K562 (cell line): ENCODE results near the gene GBP1. TPM values are rescaled to one million over a fixed set of nuclear protein-coding genes. Genes with fewer than 3 reads are reported as not detected.

Source experiments
- ATAC-seq: fragments of 200-7000 bp; cut with Tn5 transposase; 3 replicates; pipeline ENCODE4 v1.9.1; 2020; ENCODE audit warnings: moderate library complexity
- BruUV-seq: library from RNA; stranded (reverse); fragments of 400-500 nt; replicated peaks from 2 replicates; lab custom pipeline; 2021; lab: Mats Ljungman, UMichigan
- CTCF ChIA-PET: fragments of 300-600 bp; formaldehyde crosslinking; extraction: SDS; loops from one replicate; lab custom pipeline; 2021; ENCODE audit warnings: low intra/inter-chr PET ratio; lab: Yijun Ruan, JAX
- POLR2A ChIA-PET: fragments of 300-600, 350-650 bp; sonication (Branson Sonifier 250); formaldehyde crosslinking; extraction: SDS; loops from one replicate; lab custom pipeline; 2021; ENCODE audit warnings: antibody characterized with exemption, inconsistent platforms; lab: Yijun Ruan, JAX
- DNase-seq, 4 experiments: peaks; one replicate each; pipeline versions ENCODE4 v3.0.0 to v3.0.0-alpha.2; 2011 to 2018; ENCODE audit warnings: low spot score in 3 of 4, mixed read lengths in 3 of 4; ENCODE audit errors: extremely low read depth in 1 of 4
- FAIRE-seq: peaks from 2 replicates; lab custom pipeline; 2011; peaks lifted over from hg19 to GRCh38; lab: Jason Lieb, UNC
- H2AFZ ChIP-seq: 2 replicates; pipeline ENCODE4 v1.6.0; 2011; ENCODE audit warnings: low read depth, low read length, control low read depth, inconsistent platforms
- H3K27ac ChIP-seq: fragments of 200-600 bp; 3 replicates; pipeline ENCODE4 v1.8.0; 2011; ENCODE audit warnings: low read depth, mild to moderate bottlenecking, control low read depth, inconsistent platforms, low read length, moderate library complexity, mixed read lengths; ENCODE audit errors: extremely low read depth
- H3K27me3 ChIP-seq, 2 experiments: fragments of 300-600 bp in 1 of 2; 2 replicates in 1 of 2; 3 replicates in 1 of 2; pipeline versions ENCODE4 v1.6.0 to v1.8.0; 2011; ENCODE audit warnings: inconsistent platforms in 2 of 2, low read length in 2 of 2, mild to moderate bottlenecking in 1 of 2, mixed read lengths in 1 of 2, moderate library complexity in 1 of 2; ENCODE audit not compliant: control insufficient read depth in 2 of 2, insufficient read depth in 2 of 2
- H3K36me3 ChIP-seq: fragments of 300-600 bp; 3 replicates; pipeline ENCODE4 v1.8.0; 2011; ENCODE audit warnings: mild to moderate bottlenecking, low read length, inconsistent platforms; ENCODE audit not compliant: control insufficient read depth, insufficient read depth
- H3K4me1 ChIP-seq, 2 experiments: fragments of 200-600 bp in 1 of 2; replicated peaks in 1 of 2; 2 replicates in 1 of 2; 3 replicates in 1 of 2; pipeline versions ENCODE4 v1.5.1 to v1.8.0; 2011; ENCODE audit warnings: inconsistent platforms in 2 of 2, low read length in 2 of 2, mild to moderate bottlenecking in 1 of 2, mixed read lengths in 1 of 2, moderate library complexity in 1 of 2; ENCODE audit not compliant: control insufficient read depth in 2 of 2, insufficient read depth in 2 of 2
- H3K4me2 ChIP-seq: 2 replicates; pipeline ENCODE4 v1.6.1; 2011; ENCODE audit warnings: low read length, control low read depth, inconsistent platforms, mixed read lengths; ENCODE audit not compliant: insufficient read depth
- H3K4me3 ChIP-seq: fragments of 200-600 bp; sonication (generic), shearing (Covaris generic); 2 replicates; pipeline ENCODE4 v1.5.1; 2016; ENCODE audit warnings: control low read depth, inconsistent platforms
- H3K79me2 ChIP-seq: fragments of 200-600 bp; 3 replicates; pipeline ENCODE4 v1.8.0; 2011; ENCODE audit warnings: low read length, inconsistent platforms; ENCODE audit not compliant: control insufficient read depth, insufficient read depth
- H3K9ac ChIP-seq, 2 experiments: 2 replicates each; pipeline versions ENCODE4 v1.6.0 to v1.6.1; 2011; ENCODE audit warnings: low read depth in 2 of 2, low read length in 2 of 2, control low read depth in 1 of 2, inconsistent platforms in 1 of 2, mild to moderate bottlenecking in 1 of 2, mixed read lengths in 1 of 2; ENCODE audit not compliant: insufficient read depth in 1 of 2
- H3K9me1 ChIP-seq: one replicate; pipeline ENCODE4 v1.6.0; 2011; ENCODE audit warnings: inconsistent platforms, mild to moderate bottlenecking, low read length, moderate library complexity; ENCODE audit not compliant: control insufficient read depth, insufficient read depth
- H3K9me3 ChIP-seq: replicated peaks from 2 replicates; pipeline ENCODE4 v1.5.1; 2011; ENCODE audit warnings: low read depth, low read length, inconsistent platforms; ENCODE audit not compliant: control insufficient read depth, insufficient read depth
- H4K20me1 ChIP-seq: replicated peaks from 2 replicates; pipeline ENCODE4 v1.6.1; 2011; ENCODE audit warnings: low read length, inconsistent platforms, mixed read lengths; ENCODE audit not compliant: control insufficient read depth, insufficient read depth
- ZBTB11 ChIP-seq, 3 experiments: fragments of 200-800 bp in 1 of 3; fragments of 250-450 bp in 1 of 3; fragments of 450-650 bp in 1 of 3; sonication (Bioruptor Pico) in 1 of 3; sonication (Bioruptor generic) in 1 of 3; formaldehyde crosslinking in 1 of 3; IDR thresholded peaks; 2 replicates each; pipeline versions ENCODE4 v1.6.1 to v1.8.0; 2016 to 2022; ENCODE audit warnings: mild to moderate bottlenecking in 2 of 3, missing genetic modification characterization in 2 of 3, missing compliant biosample characterization in 1 of 3, moderate library complexity in 1 of 3
- ZNF436 ChIP-seq: fragments of 250-450, 450-650 bp; sonication (Bioruptor Pico); formaldehyde crosslinking; IDR thresholded peaks from 2 replicates; pipeline ENCODE4 v1.7.0; 2020; ENCODE audit warnings: mild to moderate bottlenecking
- WGBS: fragments of 100-300 bp; shearing (Covaris generic); methylation state at CpG from one replicate; pipeline ENCODE4 v1.1.6; 2016; ENCODE audit warnings: low coverage, mixed read lengths; ENCODE audit not compliant: insufficient coverage; ENCODE audit errors: missing lambda C conversion rate; 5-methylcytosine and 5-hydroxymethylcytosine counted together
- in situ Hi-C: fragments of 300-500 bp; cut with MboI; formaldehyde crosslinking; loops from 4 replicates; pipeline ENCODE4 v1.15.0; 2018; ENCODE audit warnings: inconsistent platforms, mixed read lengths
- intact Hi-C: fragments of 100-400 bp; cut with micrococcal nuclease; formaldehyde crosslinking; loops from 2 replicates; pipeline ENCODE4 v1.14.2; 2022
- polyA plus RNA-seq, 8 experiments: library from polyadenylated mRNA; depleted of rRNA in 4 of 8; stranded (reverse) in 5 of 8; unstranded in 3 of 8; fragments of >200 nt; fragmentation: Nextera tagmentation in 2 of 8; fragmentation: Illumina TruSeq in 1 of 8; extraction: Ambion mirVana in 2 of 8; extraction: Trizol in 1 of 8; gene quantifications; 2 replicates each; pipeline versions ENCODE4 v1.2.1 to v1.2.3, GENCODE V29; 2011 to 2014; ENCODE audit warnings: inconsistent platforms in 1 of 8, missing spikeins in 1 of 8
- small RNA-seq: library from RNA; depleted of rRNA; stranded (forward); fragments of <200 nt; gene quantifications from one replicate; pipeline ENCODE3, GENCODE V24; 2014
- total RNA-seq, 7 experiments: library from RNA; depleted of rRNA in 6 of 7; stranded (reverse); fragments of >200 nt in 6 of 7; fragmentation: Illumina TruSeq in 2 of 7; extraction: Trizol in 2 of 7; gene quantifications; 2 replicates each; pipeline versions ENCODE4 v1.2.1 to v1.2.3, GENCODE V29; 2011 to 2021; ENCODE audit warnings: low replicate concordance in 1 of 7

GBP1 gene
- total and polyA plus RNA-seq, 9 of the 15 experiments (the other 6 are each of a cell fraction or from before 2014, with no cell fraction given): not detected

- H3K4me2 ChIP-seq: no peak overlapping the region
- H3K27me3 ChIP-seq: peaks cover 3 to 16% of the 10 kb centered on the region in 2 experiments; a peak in 4 of 5 replicates
- ATAC-seq: no peak
- in situ Hi-C loops: no loop called here
- H3K4me1 ChIP-seq: no peaks in the 10 kb centered on the region
- no TSS peak for BruUV-seq
- no peaks in the 10 kb centered on the region for H3K9me1 ChIP-seq
- TF ChIP-seq ZNF436: no peak
- no peak for TF ChIP-seq ZBTB11 (CRISPR knock-in tag; IDR thresholded peaks at IDR 0.05)
- TF ChIP-seq, all 486 proteins: peak for 0
- 2% methylated on average over 9 of the region's 9 CpGs for WGBS
- Histone ChIP-seq H3K9ac (no peak overlapping the region; a peak in 1 of 4 replicates), H3K27ac (no peak overlapping the region), H3K36me3 (no peaks in the 10 kb centered on the region), H3K4me3 (no peak overlapping the region), H3K79me2 (no peaks in the 10 kb centered on the region), H4K20me1 (no peaks in the 10 kb centered on the region), H3K9me3 (no peaks in the 10 kb centered on the region), H2AFZ (no peak overlapping the region)
- FAIRE-seq: no peak
- CTCF ChIA-PET: no interaction called here
- POLR2A ChIA-PET: no interaction called here
- intact Hi-C loops: no loop called here
- no peak for DNase-seq
Observed at GRCh38 chr1:89005286-89006151, 59.5 kb downstream of the GBP1 start.

Small RNA genes lying within 50 kb of the gene (small RNA-seq; reads per million reads assigned to genes)
- not detected for gene RF00019

Other genes starting within 250 kb of the GBP1 start
Only the 7 nearest of the 8 such genes appear.
- 41.9 and 43.8 TPM in 2 replicates for gene GTF2B, start 173.6 kb downstream of the GBP1 start, total RNA-seq (2014; rRNA removed)
- gene GTF2B, start 173.6 kb downstream of the GBP1 start, total RNA-seq (2014; rRNA removed; fragmentation: Illumina TruSeq; extraction: Trizol): 68.6 and 80.2 TPM in 2 replicates
- gene GTF2B, start 173.6 kb downstream of the GBP1 start, total RNA-seq (2015; rRNA removed; fragmentation: Illumina TruSeq; extraction: Trizol): 62.8 and 66.0 TPM in 2 replicates
- gene GTF2B, start 173.6 kb downstream of the GBP1 start, total RNA-seq (2021): 34.5 and 35.3 TPM in 2 replicates
- gene GTF2B, start 173.6 kb downstream of the GBP1 start, polyA plus RNA-seq (2011; rRNA removed): 49.7 and 67.3 TPM in 2 replicates
- gene GTF2B, start 173.6 kb downstream of the GBP1 start, polyA plus RNA-seq (2014; fragmentation: Illumina TruSeq; extraction: Trizol): 63.5 and 64.5 TPM in 2 replicates
- gene GTF2B, start 173.6 kb downstream of the GBP1 start, polyA plus RNA-seq (2014; fragmentation: Nextera tagmentation; extraction: Ambion mirVana): 100 to 1,000 TPM in 1 of 2 experiments, 10 to 100 TPM in 1; 94.1 to 113 TPM
- gene GTF2B, start 173.6 kb downstream of the GBP1 start, polyA plus RNA-seq (2014; rRNA removed): 59.0 and 60.7 TPM in 2 replicates
- gene KYAT3, start 72.6 kb downstream of the GBP1 start, total RNA-seq (2014; rRNA removed): 19.2 and 19.8 TPM in 2 replicates
- gene KYAT3, start 72.6 kb downstream of the GBP1 start, total RNA-seq (2014; rRNA removed; fragmentation: Illumina TruSeq; extraction: Trizol): 44.6 and 48.5 TPM in 2 replicates
- 31.7 and 33.7 TPM in 2 replicates for gene KYAT3, start 72.6 kb downstream of the GBP1 start, total RNA-seq (2015; rRNA removed; fragmentation: Illumina TruSeq; extraction: Trizol)
- 30.5 and 32.8 TPM in 2 replicates for gene KYAT3, start 72.6 kb downstream of the GBP1 start, total RNA-seq (2021)
- 34.3 and 60.3 TPM in 2 replicates for gene KYAT3, start 72.6 kb downstream of the GBP1 start, polyA plus RNA-seq (2011; rRNA removed)
- 38.4 and 47.6 TPM in 2 replicates for gene KYAT3, start 72.6 kb downstream of the GBP1 start, polyA plus RNA-seq (2014; fragmentation: Illumina TruSeq; extraction: Trizol)
- 10 to 100 TPM; 51.8 to 54.8 TPM for gene KYAT3, start 72.6 kb downstream of the GBP1 start, polyA plus RNA-seq (2014; fragmentation: Nextera tagmentation; extraction: Ambion mirVana)
- gene KYAT3, start 72.6 kb downstream of the GBP1 start, polyA plus RNA-seq (2014; rRNA removed): 36.3 and 37.4 TPM in 2 replicates
- 11.4 and 12.9 TPM in 2 replicates for gene RBMXL1, start 72.6 kb downstream of the GBP1 start, total RNA-seq (2014; rRNA removed)
- gene RBMXL1, start 72.6 kb downstream of the GBP1 start, total RNA-seq (2014; rRNA removed; fragmentation: Illumina TruSeq; extraction: Trizol): 21.2 and 24.9 TPM in 2 replicates
- gene RBMXL1, start 72.6 kb downstream of the GBP1 start, total RNA-seq (2015; rRNA removed; fragmentation: Illumina TruSeq; extraction: Trizol): 19.2 and 19.4 TPM in 2 replicates
- 19.0 and 21.8 TPM in 2 replicates for gene RBMXL1, start 72.6 kb downstream of the GBP1 start, total RNA-seq (2021)
- gene RBMXL1, start 72.6 kb downstream of the GBP1 start, polyA plus RNA-seq (2011; rRNA removed): 8.4 and 12.7 TPM in 2 replicates
- gene RBMXL1, start 72.6 kb downstream of the GBP1 start, polyA plus RNA-seq (2014; fragmentation: Illumina TruSeq; extraction: Trizol): 16.4 and 21.7 TPM in 2 replicates
- 10 to 100 TPM; 12.3 to 13.0 TPM for gene RBMXL1, start 72.6 kb downstream of the GBP1 start, polyA plus RNA-seq (2014; fragmentation: Nextera tagmentation; extraction: Ambion mirVana)
- 9.5 and 10.2 TPM in 2 replicates for gene RBMXL1, start 72.6 kb downstream of the GBP1 start, polyA plus RNA-seq (2014; rRNA removed)
- not detected in 2 replicates for gene GBP3, start 42.3 kb downstream of the GBP1 start, total RNA-seq (2014; rRNA removed)
- gene GBP3, start 42.3 kb downstream of the GBP1 start, total RNA-seq (2014; rRNA removed; fragmentation: Illumina TruSeq; extraction: Trizol): 0.11 TPM in 1 of 2 replicates, not detected in the other
- gene GBP3, start 42.3 kb downstream of the GBP1 start, total RNA-seq (2015; rRNA removed; fragmentation: Illumina TruSeq; extraction: Trizol): 0.14 TPM in 1 of 2 replicates, not detected in the other
- gene GBP3, start 42.3 kb downstream of the GBP1 start, total RNA-seq (2021): 0.22 TPM in 1 of 2 replicates, not detected in the other
- gene GBP3, start 42.3 kb downstream of the GBP1 start, polyA plus RNA-seq (2011; rRNA removed): 0.05 and 0.11 TPM in 2 replicates
- gene GBP3, start 42.3 kb downstream of the GBP1 start, polyA plus RNA-seq (2014; fragmentation: Illumina TruSeq; extraction: Trizol): 0.07 TPM in 1 of 2 replicates, not detected in the other
- gene GBP3, start 42.3 kb downstream of the GBP1 start, polyA plus RNA-seq (2014; fragmentation: Nextera tagmentation; extraction: Ambion mirVana): under 1 TPM in 1 of 2 experiments, not detected in 1; 0.07 TPM
- gene GBP3, start 42.3 kb downstream of the GBP1 start, polyA plus RNA-seq (2014; rRNA removed): not detected in 2 replicates
- 0.45 and 0.73 TPM in 2 replicates for gene GBP2, start 60.9 kb upstream of the GBP1 start, total RNA-seq (2014; rRNA removed)
- gene GBP2, start 60.9 kb upstream of the GBP1 start, total RNA-seq (2014; rRNA removed; fragmentation: Illumina TruSeq; extraction: Trizol): 0.69 and 1.1 TPM in 2 replicates
- gene GBP2, start 60.9 kb upstream of the GBP1 start, total RNA-seq (2015; rRNA removed; fragmentation: Illumina TruSeq; extraction: Trizol): 2.0 and 2.2 TPM in 2 replicates
- gene GBP2, start 60.9 kb upstream of the GBP1 start, total RNA-seq (2021): 0.71 and 1.1 TPM in 2 replicates
- gene GBP2, start 60.9 kb upstream of the GBP1 start, polyA plus RNA-seq (2011; rRNA removed): 0.45 and 2.2 TPM in 2 replicates
- gene GBP2, start 60.9 kb upstream of the GBP1 start, polyA plus RNA-seq (2014; fragmentation: Illumina TruSeq; extraction: Trizol): 0.98 and 1.0 TPM in 2 replicates
- gene GBP2, start 60.9 kb upstream of the GBP1 start, polyA plus RNA-seq (2014; fragmentation: Nextera tagmentation; extraction: Ambion mirVana): under 1 TPM; 0.63 to 0.84 TPM
- 0.58 and 1.7 TPM in 2 replicates for gene GBP2, start 60.9 kb upstream of the GBP1 start, polyA plus RNA-seq (2014; rRNA removed)
- not detected in 2 replicates for gene GBP7, start 110.8 kb upstream of the GBP1 start, total RNA-seq (2014; rRNA removed)
- gene GBP7, start 110.8 kb upstream of the GBP1 start, total RNA-seq (2014; rRNA removed; fragmentation: Illumina TruSeq; extraction: Trizol): not detected in 2 replicates
- gene GBP7, start 110.8 kb upstream of the GBP1 start, total RNA-seq (2015; rRNA removed; fragmentation: Illumina TruSeq; extraction: Trizol): not detected in 2 replicates
- gene GBP7, start 110.8 kb upstream of the GBP1 start, total RNA-seq (2021): not detected in 2 replicates
- not detected in 2 replicates for gene GBP7, start 110.8 kb upstream of the GBP1 start, polyA plus RNA-seq (2011; rRNA removed)
- gene GBP7, start 110.8 kb upstream of the GBP1 start, polyA plus RNA-seq (2014; fragmentation: Illumina TruSeq; extraction: Trizol): not detected in 2 replicates
- under 1 TPM in 1 of 2 experiments, not detected in 1; 0.03 TPM for gene GBP7, start 110.8 kb upstream of the GBP1 start, polyA plus RNA-seq (2014; fragmentation: Nextera tagmentation; extraction: Ambion mirVana)
- gene GBP7, start 110.8 kb upstream of the GBP1 start, polyA plus RNA-seq (2014; rRNA removed): not detected in 2 replicates
- gene GBP4, start 133.7 kb upstream of the GBP1 start, total RNA-seq (2014; rRNA removed): 0.05 and 0.08 TPM in 2 replicates
- 0.07 and 0.19 TPM in 2 replicates for gene GBP4, start 133.7 kb upstream of the GBP1 start, total RNA-seq (2014; rRNA removed; fragmentation: Illumina TruSeq; extraction: Trizol)
- 0.04 and 0.22 TPM in 2 replicates for gene GBP4, start 133.7 kb upstream of the GBP1 start, total RNA-seq (2015; rRNA removed; fragmentation: Illumina TruSeq; extraction: Trizol)
- gene GBP4, start 133.7 kb upstream of the GBP1 start, total RNA-seq (2021): 0.11 and 0.24 TPM in 2 replicates
- 0.40 and 1.5 TPM in 2 replicates for gene GBP4, start 133.7 kb upstream of the GBP1 start, polyA plus RNA-seq (2011; rRNA removed)
- gene GBP4, start 133.7 kb upstream of the GBP1 start, polyA plus RNA-seq (2014; fragmentation: Illumina TruSeq; extraction: Trizol): 0.04 and 0.11 TPM in 2 replicates
- under 1 TPM; 0.04 to 0.11 TPM for gene GBP4, start 133.7 kb upstream of the GBP1 start, polyA plus RNA-seq (2014; fragmentation: Nextera tagmentation; extraction: Ambion mirVana)
- gene GBP4, start 133.7 kb upstream of the GBP1 start, polyA plus RNA-seq (2014; rRNA removed): 0.07 and 0.17 TPM in 2 replicates